Thyroid gland (tissue), 4 donors: Measurements from ENCODE around the gene PRMT2.

Experiments
- CTCF ChIP-seq, 6 experiments: fragments of 200-600 bp in 3 of 6; fragments of 450-650 bp in 3 of 6; sonication (generic) in 3 of 6; IDR thresholded peaks; one replicate each; pipeline ENCODE4 v1.5.1; 2016 to 2019; ENCODE audit warnings: antibody characterized with exemption in 6 of 6, mild to moderate bottlenecking in 2 of 6, inconsistent platforms in 1 of 6, moderate library complexity in 1 of 6
- POLR2A ChIP-seq, 2 donors: fragments of 450-650 bp; IDR thresholded peaks; one replicate each; pipeline ENCODE4 v1.6.1; 2017; ENCODE audit warnings: antibody characterized with exemption in 2 of 2, mild to moderate bottlenecking in 2 of 2, moderate library complexity in 1 of 2

DNA sequence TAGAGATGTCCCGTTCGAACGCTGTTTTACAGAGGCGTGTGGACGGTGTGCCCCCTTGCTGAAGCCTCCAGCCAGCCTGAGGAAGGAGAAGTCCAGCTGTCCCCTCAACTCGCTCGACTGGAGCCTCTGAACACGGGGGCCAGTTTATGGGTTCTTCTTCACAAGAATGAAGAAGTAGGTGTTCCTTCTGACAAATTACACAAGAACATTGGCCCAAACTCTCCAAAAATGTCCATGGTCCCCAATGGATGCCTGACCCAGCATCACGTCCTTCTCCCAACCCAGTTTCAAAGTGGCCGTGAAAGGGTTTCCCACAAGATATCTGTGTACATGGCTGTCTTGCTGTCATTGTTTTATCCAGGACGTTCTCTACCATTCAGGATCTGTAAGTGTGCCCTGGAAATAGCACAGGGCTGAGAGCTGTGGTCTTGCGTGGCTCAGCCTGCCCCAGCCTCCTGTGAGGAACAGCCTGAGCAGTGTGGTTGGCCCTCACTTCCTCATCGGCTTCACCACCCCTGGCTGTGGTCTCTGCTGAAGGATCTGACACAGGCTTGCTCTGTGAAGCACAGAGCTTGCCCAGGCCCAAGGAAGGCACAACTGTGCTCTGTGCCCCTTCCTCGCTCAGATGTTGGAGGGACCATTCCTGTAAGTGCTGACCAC, 29.6 kb upstream of the PRMT2 start:
- TF ChIP-seq CTCF (IDR thresholded peaks at IDR 0.05) (no peak), POLR2A (IDR thresholded peaks at IDR 0.05) (no peak)
